ENCODE results near the gene SLC38A8.

The SLC38A8 gene

GRCh38 chr16:84027625-84028024 lies 15.0 kb downstream of the SLC38A8 start:
- DNase-seq, result no peak

GRCh38 chr16:84026606-84027005 lies 16.0 kb downstream of the SLC38A8 start:
- no peak for DNase-seq

GRCh38 chr16:84024854-84025253 lies 17.7 kb downstream of the SLC38A8 start:
- no peak for DNase-seq

- no peak for DNase-seq
These were observed 20.0 kb downstream of the SLC38A8 start for GRCh38 chr16:84022644-84023043.

GRCh38 chr16:84021488-84021887 lies 21.1 kb downstream of the SLC38A8 start:
- no peak for DNase-seq

- no peak for DNase-seq
These were observed 22.2 kb downstream of the SLC38A8 start for GRCh38 chr16:84020353-84020752.

- no peak for DNase-seq
These were observed 23.9 kb downstream of the SLC38A8 start for GRCh38 chr16:84018710-84019109.

- DNase-seq, result no peak
These were observed 26.1 kb downstream of the SLC38A8 start for GRCh38 chr16:84016477-84016876.

GRCh38 chr16:84015399-84015798 lies 27.2 kb downstream of the SLC38A8 start:
- DNase-seq, result no peak

- no peak for DNase-seq
These were observed 27.8 kb downstream of the SLC38A8 start for GRCh38 chr16:84014570-84015327.

GRCh38 chr16:84013787-84014569 lies 28.6 kb downstream of the SLC38A8 start:
- peak; percentile 6 to 30 for DNase-seq

- DNase-seq, result no peak
These were observed 33.3 kb downstream of the SLC38A8 start for GRCh38 chr16:84009282-84009681.

- no peak for DNase-seq
These were observed 34.6 kb downstream of the SLC38A8 start for GRCh38 chr16:84007965-84008364.

GRCh38 chr16:84007520-84007919 lies 35.1 kb downstream of the SLC38A8 start:
- no peak for DNase-seq

GRCh38 chr16:84005391-84005790 lies 37.2 kb downstream of the SLC38A8 start:
- DNase-seq, result no peak

- no peak for DNase-seq
These were observed 38.2 kb downstream of the SLC38A8 start for GRCh38 chr16:84004442-84004841.

GRCh38 chr16:84003038-84003437 lies 39.6 kb downstream of the SLC38A8 start:
- DNase-seq, result no peak

GRCh38 chr16:84001726-84002125 lies 40.9 kb downstream of the SLC38A8 start:
- no peak for DNase-seq

- DNase-seq, result no peak
These were observed 41.5 kb downstream of the SLC38A8 start for GRCh38 chr16:84000989-84001642.

- no peak for DNase-seq
These were observed 44.5 kb downstream of the SLC38A8 start for GRCh38 chr16:83998091-83998490.

GRCh38 chr16:83996481-83997252 lies 45.9 kb downstream of the SLC38A8 start:
- DNase-seq, result no peak

- DNase-seq, result no peak
These were observed 46.8 kb downstream of the SLC38A8 start for GRCh38 chr16:83995754-83996153.

GRCh38 chr16:83994703-83995102 lies 47.9 kb downstream of the SLC38A8 start:
- no peak for DNase-seq

Data from activated CD4-positive, alpha-beta T cell treated with anti-CD3 and anti-CD28 coated beads for 4 hours (primary cell).